HL-60/S4 (cell line): ENCODE results near the gene SDK1.

Experiments used
- in situ Hi-C: fragments of 300-500 bp; cut with MboI; formaldehyde crosslinking; loops from 2 replicates; pipeline ENCODE4 v1.14.3; 2022; ENCODE audit warnings: low sequenced_read_pairs

Gene SDK1

DNA sequence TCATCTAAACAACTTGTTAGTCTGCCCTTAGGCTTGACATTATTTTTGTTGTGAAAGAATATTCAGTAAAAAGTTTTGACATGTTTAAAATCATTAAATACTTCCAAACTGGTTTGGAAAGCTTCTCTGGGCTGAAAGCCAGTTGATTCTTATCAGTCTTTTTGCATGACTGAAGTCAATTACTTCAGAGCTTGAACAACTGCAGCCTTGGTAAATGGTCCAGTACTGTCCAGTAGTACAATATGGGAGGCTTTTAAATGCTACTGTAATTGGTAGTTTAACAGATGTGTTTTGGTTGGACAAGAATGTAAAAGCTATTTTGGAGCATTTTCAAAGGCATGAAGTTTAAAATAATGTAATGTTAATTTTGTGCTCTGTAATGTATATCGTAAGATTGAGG is 103.4 kb downstream of the SDK1 start:
- in situ Hi-C loops: no loop called here

DNA sequence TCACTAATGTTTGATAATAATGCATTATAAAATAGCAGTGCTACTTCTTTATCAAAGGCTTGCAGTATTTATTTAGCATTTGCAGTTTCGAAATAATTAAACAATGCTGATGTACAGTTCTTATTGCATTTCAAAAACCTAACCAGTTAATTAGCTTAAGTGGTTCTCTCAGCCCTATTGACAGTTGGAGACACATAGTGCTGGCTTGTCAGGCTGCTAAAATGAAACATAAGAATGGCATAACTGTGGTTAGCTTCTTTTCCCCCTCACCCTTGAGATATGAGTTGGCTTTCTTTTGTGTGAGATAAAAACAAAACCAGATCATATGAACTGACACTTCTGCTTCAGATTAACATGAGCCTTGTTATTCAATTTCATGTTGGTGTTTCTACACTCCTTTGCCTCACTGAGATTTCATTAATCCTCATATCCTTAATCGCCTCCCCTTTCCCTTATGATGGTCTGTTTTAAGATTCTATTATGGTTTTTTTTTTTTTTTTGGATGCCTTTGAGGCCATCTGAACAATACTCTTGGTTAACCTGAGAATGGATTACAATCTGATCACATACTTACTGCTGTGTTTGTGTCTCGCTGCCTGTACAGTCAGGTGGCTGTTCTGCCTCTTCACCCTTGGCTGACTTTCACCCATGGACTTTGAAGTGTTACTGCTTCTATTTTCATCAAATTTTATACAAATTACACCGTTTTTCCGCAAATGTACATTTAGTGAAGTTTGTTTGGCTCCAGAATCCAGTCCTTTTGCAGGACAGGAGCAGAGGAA is 108.0 kb downstream of the SDK1 start:
- in situ Hi-C loops: no loop called here

DNA sequence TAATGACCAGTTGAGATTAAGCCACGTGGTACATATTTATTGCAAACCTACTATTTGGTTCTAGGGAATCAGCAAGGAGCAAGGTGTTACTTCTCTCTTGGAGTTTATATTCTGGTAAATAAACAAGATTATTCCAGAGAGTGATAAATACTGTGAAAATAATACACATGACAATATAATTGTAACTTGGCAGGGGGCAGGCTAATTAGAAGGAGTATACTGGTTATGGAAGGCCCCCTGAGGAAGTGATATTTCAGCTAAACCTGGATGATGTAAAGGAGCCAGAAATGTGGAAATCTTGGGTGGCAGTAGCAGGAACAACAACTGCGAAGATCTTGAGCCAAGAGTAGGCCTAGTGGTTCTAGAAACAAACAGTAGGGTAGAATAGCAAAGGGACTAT is 111.8 kb downstream of the SDK1 start:
- in situ Hi-C loops: no loop called here

DNA sequence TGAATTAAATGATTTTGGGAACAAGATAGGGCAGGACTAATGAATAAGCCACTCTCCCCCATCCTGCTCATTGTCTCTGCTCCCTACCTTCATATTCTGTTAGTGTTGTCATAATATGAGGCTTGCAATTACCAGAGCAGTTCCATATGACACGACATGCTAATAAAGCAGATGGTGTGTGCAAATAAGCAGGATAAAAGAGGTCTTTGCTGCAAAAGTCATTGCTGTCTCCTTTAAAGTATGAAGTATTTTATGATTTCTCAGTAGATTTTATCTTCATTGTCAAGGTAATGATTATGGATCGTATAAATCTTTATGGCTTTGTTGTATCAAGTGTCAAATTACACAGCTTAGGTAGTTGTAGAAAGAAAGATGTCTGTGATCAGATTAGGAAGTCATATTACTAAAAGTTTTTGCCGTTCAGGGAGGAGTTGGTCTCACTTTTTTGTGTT is 114.8 kb downstream of the SDK1 start:
- in situ Hi-C loops: no loop called here

DNA sequence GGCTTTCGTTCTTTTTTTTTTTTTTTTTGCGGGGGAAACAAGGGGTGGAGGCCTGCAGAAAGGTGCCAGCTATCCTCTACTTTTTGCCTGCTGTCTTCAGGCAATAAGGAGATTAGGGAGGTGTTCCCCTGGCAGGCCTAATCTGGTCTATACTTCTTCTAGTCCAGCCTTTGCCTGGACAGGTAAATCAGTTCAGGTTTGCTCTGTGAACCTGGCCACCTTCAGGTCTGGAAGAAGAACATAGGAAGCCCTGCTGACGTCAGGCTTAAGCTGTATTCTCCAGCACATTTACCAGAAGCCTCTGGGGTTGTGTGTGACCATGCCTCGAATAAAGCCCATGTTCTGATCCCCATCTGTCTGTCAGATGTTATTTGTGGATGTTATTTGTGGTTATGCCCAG is 115.4 kb downstream of the SDK1 start:
- in situ Hi-C loops: no loop called here

DNA sequence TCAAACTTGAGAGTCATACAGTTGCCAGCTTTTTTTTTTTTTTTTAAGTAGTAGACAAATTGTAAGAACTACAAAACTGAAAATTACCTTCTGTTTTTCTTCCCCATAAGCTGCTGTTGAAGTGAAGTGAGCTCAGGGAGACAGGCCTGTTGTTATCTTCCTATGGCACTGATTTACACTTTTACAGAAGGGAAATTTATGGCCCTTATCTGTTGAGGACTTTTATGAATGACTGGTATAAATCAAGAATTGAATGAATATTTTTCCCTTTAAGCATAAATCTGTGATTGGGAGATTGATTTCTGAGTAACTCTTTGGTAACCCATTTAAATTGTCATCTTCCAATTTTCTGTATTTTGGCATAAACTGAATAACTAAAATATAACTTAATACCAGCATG is 124.0 kb downstream of the SDK1 start:
- in situ Hi-C loops: no loop called here

DNA sequence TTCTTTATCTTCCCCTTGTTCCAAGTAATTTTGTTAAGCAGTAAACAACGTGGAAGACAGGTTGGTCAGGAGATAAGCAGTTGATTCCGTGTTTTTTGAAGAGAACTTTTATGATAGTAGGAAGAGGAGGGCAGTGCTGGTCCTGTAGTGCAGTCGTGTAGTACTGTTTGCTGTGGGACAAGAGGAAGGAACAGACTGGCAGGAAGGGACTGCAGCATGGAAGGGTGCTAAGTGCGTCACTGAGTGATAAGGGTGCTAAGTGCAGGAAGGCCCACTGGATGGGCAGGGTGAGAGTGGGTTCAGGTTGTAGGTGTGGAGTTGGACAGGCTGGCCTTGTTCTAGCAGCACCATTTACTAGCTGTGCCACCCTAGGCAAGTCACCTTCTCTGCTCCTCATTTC is 125.0 kb downstream of the SDK1 start:
- in situ Hi-C loops: no loop called here

DNA sequence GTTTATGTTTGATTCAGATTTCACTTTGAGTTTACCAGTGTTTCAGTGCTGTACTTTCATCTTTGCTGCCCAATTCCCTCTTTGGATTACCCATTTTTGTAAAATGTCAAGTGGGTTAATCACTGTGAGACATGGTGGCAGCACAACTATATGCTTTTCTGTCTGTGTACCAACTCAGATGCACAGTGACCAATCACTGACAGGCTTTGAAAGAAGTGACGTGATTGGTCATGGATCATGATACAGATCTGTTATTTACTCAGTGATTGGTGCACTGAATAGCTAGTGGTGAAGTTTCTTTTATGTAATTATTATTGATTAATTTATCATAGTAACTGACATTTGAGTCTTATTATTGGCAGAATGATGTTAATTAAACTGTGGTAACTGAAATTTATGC is 126.9 kb downstream of the SDK1 start:
- in situ Hi-C loops: no loop called here

DNA sequence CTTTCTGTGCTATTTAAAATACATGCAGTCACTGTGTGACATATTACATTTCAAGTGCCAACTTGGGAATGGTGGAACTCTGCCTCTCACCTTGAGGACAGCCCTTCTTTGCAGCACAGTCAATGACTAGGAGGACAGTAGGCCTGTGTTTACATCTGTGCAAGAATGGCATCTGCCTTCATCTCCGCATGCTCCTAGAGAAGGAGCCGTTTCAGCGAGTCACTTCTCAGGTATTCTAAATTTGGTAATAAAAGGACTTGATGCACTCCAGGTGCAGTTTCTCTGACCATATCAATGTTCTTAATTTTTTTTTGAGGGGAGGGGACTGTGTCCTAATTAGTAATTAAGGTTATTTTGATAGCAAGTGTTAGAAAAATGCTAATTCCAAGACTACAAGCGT is 128.9 kb downstream of the SDK1 start:
- in situ Hi-C loops: no loop called here

DNA sequence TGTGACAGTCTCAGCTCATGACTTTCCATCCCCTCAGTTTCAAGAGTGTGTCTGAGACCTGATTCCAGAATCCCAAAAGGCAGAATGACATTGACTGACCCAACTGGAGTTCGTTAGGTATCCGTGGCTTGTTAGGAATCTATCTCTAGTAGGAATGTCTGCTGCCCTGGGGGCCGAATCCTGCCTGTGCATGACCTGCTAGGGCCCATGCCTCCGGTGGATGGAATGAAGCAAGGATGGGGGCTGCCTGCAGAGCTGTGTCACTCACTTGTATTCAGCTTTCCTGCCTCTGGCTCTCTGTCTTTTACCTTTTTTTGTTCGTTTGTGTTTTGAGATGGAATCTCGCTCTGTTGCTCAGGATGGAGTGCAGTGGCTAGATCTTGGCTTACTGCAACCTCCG is 129.5 kb downstream of the SDK1 start:
- in situ Hi-C loops: no loop called here

DNA sequence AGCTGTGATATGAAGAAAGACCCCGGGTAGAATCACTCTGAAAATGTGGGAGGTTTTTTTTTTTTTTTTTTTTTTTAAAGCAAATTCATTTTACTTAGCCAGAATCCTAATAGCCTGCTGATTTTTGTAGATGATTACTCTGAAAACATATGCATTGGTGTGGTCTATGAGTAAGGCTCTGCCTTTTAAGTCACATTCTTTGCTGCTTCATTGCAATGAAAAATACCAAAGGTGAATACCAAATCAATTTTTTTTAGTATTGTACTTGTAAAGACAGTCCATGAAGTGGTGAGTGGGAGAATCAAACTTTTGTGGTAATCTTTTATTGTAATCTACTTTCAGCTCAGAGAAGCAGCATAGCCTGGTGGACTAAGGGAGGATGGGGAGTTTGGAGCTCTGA is 130.3 kb downstream of the SDK1 start:
- in situ Hi-C loops: no loop called here

DNA sequence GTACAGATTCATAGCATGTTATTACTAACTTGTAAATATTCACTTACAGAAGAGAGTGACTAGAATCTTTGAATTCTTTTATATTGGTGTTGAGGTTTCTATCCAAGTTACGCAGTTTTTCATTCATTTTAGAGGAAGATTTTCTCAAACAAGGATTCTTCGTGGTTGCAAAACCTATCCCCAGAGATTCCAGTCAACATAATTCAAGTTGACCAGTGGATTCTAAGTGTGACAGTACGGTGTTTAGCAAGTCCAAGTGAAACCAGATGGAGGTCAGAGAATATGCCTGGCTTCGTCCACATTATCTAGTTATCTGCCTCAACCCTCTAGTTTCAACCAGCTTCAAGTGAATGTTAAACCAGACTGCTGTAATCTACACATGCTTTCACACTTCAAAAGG is 131.9 kb downstream of the SDK1 start:
- in situ Hi-C loops: no loop called here

DNA sequence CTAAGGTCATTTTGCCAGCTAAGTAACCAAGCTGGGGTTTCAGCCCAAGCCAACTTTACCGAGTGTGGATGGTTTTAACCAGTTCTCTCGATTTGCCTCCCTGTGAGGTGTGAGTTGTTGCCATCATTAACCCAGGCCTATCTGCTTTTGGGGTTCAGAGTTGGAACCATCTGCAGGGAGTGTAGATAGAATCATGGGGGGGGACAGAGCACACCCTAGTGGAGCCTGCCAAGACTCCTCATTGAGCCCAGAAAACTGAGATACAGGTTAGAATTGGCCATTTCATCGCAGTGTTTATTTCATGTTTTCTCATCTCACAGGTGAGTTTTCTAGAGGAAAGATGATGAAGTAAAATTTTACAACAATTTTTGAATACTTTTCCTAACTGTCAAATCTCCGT is 133.6 kb downstream of the SDK1 start:
- in situ Hi-C loops: no loop called here

DNA sequence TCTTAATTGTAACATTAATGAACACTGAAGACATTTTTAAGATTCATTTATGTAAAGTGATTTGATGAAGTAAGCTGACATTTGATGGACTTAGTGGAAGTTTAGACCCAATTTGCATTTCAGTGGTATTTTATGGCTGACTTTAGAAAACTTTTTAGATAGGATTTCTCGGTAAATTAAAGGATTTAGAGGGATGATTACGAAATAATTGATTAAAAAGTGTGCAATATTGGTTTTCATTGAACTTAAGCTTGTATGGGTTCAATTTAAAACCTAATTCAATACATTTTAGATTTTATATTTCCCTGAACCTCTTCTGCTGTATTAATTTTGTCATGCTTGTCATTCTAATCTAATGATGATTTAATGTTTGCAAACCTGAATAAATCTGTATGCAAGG is 135.1 kb downstream of the SDK1 start:
- in situ Hi-C loops: no loop called here

DNA sequence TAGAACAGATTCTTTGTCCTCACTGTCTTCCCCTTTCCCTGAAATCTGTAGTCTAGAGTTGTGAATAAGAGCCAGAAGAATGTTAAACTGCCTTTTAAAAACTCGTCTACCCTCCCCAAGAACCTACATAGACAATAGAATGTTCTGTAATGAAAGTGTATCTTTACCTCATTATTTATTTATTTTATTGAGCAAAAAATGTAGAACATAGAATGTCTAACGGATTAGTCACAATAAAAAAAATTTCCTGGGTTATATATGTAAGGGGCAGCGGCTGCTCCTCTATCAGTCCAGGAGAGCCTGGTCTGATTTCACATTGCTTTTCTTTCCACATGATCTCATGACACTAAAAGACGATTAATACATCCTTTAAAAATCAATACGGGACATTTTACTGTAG is 135.7 kb downstream of the SDK1 start:
- in situ Hi-C loops: no loop called here

DNA sequence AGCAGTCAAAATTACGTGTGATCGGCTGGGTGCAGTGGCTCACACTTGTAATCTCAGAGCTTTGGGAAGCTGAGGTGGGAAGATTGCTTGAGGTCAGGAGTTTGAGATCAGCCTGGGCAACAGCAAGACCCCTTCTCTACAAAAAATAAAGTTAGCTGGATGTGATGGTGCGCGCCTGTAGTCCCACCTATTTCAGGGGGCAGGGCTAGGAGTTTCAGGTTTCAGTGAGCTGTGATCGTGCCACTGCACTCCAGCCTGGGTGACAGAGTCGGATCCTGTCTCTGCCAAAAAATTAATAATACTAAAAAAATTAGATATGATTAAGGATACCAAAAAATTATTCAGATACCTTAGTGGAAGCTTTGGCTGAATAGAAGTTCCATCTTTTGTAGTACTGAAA is 136.4 kb downstream of the SDK1 start:
- in situ Hi-C loops: no loop called here

DNA sequence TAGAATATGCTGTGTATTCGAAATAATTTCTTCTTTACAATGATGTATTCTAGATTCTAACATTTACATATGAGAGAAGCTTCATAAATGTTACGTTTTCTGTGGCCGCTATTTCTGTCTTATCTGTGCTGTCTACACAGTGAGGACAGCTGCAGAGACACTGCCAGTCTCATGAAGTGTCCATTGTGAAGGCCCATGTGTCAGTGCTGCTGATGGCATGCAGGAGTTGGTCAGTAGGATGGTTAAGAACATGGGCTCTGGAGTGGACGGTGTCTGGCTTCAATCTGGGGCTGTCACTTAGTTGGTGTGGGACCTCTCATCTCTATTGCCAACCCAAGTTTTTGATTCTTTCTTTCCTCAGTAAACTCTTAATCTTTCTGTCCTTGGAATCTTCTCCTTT is 137.3 kb downstream of the SDK1 start:
- in situ Hi-C loops: no loop called here

DNA sequence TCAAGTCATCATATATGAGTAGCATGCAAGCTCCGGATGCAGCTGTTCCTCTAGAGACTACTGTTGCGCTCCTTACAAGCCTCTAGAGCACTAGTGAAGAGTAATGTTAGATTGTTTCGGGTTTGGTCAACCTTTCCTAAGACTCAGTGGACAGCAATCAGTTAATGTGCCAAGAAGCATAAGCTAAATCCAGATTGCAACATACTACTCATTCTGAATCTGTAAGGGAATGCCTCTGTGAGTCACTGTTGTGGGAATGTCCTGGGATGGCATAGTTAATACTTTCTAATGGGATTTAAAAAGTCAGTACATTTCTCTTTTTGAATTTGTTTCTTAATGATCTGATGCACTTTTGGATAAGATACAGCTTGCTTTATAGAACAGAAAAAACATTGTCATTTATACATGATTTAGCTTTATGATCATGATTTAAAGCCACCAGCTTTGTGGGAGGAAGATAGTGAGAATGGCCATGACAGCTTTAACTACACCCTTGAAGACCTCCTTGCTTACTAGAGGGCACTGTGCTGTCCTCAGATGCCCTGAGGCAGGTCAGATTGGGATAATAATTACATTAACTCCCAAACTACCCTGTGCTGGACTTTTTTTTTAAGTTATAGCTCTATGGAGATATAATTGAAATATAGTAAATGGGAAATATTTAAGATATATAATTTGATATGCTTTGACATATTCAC is 138.4 kb downstream of the SDK1 start:
- in situ Hi-C loops: no loop called here

DNA sequence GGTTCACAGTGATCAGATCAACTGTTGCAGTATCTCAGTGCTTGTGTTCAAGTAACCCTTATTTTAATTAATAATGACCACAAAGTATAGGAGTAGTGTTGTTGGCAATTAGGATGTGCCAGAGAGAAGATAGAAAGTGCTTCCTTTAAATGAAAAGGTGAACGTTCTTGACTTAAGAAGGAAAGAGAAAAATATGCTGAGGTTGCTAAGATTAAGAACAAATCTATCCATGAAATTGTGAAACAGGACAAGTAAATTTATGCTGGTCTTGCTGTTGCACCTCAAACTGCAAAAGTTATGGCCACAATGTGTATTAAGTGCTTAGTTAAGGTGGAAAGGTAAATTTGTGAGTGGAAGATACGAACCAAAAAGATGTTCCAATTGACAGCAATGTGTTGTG is 139.5 kb downstream of the SDK1 start:
- in situ Hi-C loops: no loop called here

DNA sequence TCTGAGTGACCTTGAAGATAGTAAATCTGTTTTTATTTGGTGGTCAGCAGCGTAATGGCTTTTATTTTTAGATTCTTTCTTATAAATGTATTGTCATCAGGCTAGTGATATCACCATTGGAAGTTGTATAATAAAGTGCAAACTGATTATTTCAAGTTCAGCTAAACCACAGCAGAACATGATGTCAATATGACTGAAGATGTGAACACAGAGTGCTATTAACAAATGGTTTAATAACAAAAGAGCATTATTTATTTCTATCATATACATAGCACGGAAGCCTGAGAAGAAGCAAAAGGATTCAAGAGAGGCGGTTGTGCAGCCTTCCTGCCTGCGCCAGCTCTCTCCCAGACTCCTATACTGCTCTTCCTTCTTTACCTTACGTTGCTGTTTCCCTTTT is 142.7 kb downstream of the SDK1 start:
- in situ Hi-C loops: no loop called here

DNA sequence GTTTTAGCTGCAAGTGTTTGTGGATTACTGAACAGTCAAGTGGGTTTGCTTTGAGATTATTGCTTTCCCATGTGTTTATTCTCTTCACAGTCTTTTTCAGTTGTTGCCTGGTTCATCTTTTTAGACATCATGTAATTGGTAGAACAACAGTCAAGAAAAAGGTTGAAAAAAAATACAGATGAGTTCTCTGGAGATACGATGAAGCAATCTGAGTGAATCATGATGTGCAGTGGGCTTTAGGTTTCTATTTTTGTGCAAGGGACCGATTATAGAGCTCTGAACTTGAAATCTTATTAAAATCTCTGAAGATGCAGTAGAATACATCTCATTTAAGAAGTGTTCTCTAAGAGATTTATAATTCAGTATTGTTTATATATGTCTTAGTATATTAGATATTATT is 145.7 kb downstream of the SDK1 start:
- in situ Hi-C loops: no loop called here

DNA sequence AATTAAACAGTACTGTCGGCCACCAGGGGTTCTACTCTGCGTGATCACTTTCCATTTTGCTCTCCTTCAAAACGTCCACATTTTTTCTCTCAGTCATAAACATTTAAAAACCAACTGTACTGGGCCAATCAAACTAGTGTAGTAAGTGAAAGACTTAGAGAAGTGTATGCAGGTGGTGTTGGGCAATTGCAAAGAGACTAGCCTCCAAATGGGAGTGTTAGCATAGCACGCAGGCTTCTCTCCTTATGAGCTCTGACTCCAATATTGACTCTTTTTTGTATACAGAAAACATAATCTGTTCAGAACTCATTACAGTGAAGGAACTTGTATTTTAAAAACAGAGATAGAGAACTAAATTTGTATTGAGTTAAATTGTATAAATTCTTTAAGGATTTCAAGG is 150.6 kb downstream of the SDK1 start:
- in situ Hi-C loops: no loop called here

DNA sequence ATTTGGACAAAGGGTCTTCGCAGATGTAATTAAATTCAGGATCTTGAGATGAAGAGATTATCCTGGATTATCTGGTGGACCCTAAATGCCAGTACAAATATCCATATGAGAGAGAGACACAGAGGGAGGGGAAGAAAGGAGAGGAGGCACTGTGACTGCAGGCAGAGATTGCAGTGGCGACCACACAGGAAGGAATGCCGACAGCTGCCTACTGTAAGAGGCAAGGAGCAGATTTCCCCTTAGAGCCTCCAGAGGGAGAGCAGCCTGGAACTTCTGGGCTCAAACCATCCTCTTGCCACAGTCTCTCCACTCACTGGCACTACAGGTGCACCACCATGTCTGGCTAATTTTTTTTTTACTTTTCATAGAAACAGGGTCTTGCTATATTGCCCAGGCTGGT is 152.3 kb downstream of the SDK1 start:
- in situ Hi-C loops: no loop called here
